Stimulated activated CD8-positive, alpha-beta memory T cell treated with anti-CD3 and anti-CD28 coated beads, Interleukin-2, amount 100 ng/mL, for 48 hours (primary cell): ENCODE data around the gene OPHN1.
"Not testable (repeated sequence)": the region's sequence is repeated elsewhere in the genome, so short reads cannot be mapped to it uniquely, and the experiment has no call there.

ENCODE experiments used
- DNase-seq, 2 donors: peaks; one replicate each; pipeline ENCODE4 v3.0.0-alpha.2; 2020; ENCODE audit warnings: low read depth in 2 of 2

Gene OPHN1

DNA sequence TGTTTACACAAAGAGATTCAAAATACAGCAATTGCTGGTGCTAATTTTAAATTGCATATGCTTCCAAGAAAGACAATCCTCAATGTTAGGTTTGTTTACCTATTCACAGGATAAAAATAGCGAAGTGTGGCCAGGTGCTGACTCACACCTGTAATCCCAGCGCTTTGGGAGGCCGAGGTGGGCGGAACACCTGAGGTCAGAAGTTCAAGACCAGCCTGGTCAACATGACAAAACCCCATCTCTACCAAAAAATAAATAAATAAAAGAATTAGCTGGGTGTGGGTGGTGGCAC, 77.7 kb downstream of the OPHN1 start:
- no peak for DNase-seq

DNA sequence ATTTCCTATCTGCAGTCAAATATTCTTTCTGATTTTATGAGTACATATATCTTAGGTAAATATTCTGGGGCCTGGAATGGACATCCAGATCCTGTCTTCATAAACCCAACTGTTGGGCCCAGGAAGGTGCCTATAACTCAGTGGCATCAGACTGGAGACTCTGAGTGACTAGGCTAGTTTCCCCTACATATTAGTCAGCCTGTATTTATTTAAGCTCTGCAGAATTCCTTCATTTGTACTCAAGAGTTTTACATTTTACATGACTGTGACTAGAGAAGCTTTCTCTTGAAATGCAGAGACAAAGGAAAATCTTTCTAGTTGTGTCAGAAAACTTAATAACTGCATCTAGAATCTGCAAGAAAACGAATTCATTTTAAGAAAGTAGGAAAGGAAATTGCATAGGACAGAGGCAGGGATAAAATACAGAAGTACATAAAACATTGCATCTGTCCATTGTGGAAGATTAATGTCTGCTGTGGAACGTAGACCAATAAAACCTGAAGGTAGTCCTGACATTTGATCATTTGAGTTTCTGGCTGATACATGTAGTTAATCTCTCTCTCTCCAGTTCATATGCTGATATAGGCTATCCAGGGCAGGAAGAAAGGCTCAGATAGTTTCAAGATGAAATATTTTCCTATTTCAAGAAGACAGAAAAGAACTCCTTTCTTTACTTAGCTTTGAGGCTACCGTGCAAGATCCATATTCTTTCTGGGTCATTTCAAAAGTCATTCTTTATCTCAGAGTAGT, 78.2 kb downstream of the OPHN1 start:
- DNase-seq, result no peak

DNA sequence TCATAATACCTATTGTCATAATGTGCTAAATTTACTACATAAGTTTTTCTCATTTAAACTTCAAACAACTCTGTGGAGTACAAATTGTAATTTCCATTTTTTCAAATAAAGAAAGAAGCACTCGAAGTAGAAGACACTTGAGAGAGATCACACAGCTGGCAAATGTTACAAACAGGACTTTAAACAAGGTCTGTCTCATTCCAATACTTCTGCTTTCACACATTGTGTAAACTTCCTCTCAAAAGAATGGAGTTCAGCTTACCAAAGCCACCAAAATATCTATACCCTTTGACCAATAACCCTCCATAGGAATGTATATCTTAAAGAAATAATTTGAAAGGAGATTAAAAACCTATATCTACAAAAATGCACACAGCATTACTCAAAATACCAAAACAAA, 88.3 kb downstream of the OPHN1 start:
- no peak for DNase-seq

DNA sequence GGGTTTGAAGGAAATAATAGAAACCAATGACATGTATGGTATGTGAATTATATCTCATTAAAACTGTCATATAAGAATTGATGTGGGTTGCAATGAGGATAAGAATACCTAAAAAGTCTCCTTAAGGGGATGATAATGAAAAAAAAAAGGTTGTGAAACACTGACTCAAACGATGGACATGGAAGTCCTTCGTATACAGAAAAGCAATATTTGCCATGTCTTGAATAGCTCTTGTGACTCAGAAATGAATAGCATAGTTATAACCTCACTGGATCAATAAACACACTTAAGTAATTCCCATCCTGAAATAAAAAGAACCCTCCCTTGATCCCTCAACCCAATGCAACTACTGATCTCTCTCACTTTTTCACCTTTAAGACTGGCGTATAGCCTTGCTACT, 89.7 kb downstream of the OPHN1 start:
- DNase-seq, result no peak

DNA sequence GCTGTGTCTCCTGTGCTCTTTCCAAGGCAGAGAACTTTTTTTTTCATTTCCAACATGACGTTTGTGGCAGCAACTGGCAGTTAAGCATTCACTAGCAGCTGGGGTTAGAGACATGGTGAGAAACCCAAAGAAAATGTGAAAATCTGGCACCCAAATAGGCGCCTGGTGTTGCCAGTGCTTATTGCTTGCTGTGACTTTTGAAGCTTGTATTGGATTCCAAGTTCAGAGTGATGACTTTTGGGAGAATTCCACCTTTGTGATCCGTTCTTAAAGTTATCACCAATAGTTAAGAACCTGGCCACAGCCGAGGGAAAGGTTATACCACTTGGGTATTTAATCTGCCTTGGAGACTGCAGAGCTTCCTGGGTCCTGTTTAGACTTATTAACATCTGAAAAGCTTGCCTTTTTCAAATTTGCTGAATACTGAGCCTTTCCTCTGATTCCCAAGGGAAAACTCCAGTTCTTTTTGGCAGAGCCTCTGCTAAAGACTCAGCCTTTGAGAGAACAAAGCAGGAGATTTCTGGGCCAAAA, 101.0 kb downstream of the OPHN1 start:
- DNase-seq, result no peak

DNA sequence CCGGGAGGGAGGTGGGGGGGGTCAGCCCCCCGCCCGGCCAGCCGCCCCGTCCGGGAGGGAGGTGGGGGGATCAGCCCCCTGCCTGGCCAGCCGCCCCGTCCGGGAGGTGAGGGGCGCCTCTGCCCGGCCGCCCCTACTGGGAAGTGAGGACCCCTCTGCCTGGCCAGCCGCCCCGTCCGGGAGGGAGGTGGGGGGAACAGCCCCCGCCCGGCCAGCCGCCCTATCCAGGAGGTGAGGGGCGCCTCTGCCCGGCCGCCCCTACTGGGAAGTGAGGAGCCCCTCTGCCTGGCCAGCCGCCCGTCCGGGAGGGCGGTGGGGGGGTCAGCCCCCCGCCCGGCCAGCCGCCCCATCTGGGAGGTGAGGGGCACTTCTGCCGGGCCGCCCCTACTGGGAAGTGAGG, 106.5 kb downstream of the OPHN1 start:
- not testable (repeated sequence) for DNase-seq

DNA sequence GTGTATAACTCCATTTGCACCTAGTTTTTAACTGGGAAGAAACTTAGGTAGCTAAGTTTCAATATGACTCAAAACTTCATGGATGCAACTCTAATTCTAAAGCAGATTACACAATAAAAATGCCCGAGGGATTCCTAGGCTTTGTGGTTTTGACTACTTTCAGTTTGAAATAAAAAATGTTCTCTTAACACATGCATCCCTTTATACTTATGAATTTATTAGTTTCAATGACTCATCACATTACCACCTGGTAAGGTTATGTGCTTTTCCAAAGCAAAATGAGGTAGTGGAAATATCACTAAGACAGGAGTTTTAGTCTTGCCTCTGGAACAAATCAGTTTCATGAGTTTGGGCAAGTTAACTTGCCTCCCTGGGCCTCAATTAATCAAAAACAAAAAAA, 125.5 kb downstream of the OPHN1 start:
- no peak for DNase-seq

DNA sequence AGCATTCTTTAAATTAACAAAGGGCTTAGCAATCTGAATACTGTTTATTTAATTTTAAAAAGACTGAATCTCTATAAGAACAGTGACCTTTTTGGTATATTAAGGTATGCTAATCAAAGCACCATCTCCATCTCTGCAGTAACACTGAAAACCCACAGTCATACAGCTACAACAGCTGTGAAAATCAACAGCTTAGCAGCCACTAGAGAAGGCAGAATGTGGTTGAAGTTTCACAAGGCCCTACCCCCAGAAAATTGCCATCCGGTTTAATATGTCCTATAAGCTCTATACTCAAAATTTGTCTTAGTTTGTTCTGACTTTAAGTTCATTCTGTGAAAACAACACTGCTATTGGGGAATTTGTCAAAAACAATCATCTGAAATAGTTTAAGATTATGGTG, 128.7 kb downstream of the OPHN1 start:
- no peak for DNase-seq

DNA sequence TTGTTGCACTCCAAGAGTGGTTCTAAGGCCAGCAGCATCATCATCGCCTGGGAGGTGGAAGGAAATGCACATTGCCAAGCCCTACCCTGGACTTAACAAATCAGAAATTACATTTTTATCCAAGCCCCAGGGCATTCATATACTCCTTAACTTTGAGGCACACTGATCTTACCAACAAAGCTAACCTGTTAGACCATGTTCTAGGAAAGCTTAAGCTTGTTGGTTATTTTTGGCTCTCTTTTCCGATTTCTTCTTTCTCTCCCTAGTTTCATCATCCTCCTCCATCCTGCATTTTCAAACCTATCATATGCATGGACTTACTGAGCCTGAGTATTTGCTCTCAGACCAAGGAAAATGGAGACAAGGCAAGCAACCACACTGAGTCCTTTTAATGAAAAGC, 133.4 kb downstream of the OPHN1 start:
- no peak for DNase-seq

DNA sequence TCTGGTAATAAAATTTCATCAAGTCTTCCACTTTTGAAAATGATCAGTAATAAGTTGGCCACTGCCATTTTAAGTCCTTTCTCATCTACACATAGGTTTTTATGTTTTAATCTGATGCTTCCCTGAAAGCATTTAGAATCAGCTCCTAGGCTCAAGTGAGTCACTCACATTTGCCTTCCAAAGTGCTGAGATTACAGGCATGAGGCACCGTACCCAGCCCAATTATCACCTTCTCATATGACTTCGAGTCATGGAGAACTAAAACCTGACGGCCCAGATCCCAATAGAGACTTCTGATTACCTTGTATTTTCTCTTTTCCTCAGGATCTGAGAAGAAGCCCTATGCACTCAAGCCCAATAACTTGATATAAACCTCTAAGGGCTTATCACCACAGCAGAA, 140.8 kb downstream of the OPHN1 start:
- no peak for DNase-seq

DNA sequence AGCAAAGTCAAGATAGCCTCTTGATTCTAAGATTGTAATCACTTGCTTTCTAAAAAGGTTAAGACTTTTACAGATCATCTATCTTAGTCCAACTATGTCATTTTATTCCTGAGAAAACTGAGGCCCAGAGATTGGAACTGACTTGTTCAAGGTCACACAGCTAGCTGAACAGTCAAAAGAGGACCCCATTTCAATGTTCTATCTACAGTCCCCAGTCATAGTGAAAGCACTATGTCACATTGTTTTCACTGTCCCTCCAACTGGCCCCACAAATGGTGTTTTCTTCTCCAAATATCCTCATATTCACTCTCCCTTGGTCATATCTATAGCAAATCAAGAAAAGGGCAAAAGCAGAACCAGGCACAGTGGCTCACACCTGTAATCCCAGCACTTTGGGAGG, 145.2 kb downstream of the OPHN1 start:
- DNase-seq, result no peak

DNA sequence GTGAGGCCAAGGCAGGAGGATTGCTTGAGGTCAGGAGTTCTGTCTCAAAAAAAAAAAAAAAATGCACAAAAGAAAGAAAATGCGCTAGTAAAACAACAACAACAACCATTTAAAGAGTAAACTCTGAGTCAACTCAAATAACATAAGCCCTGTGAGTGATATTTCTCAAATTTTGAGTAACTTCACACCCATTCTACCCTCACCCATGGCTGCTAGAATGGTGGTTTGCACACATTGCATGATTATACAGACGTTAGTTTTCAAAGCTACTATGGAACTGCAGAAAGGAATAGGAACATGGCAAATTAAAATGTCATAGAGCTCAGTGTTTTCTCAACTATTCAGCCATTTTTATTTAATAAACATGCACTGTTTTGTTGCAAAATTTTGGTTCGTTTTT, 145.9 kb downstream of the OPHN1 start:
- DNase-seq, result no peak

DNA sequence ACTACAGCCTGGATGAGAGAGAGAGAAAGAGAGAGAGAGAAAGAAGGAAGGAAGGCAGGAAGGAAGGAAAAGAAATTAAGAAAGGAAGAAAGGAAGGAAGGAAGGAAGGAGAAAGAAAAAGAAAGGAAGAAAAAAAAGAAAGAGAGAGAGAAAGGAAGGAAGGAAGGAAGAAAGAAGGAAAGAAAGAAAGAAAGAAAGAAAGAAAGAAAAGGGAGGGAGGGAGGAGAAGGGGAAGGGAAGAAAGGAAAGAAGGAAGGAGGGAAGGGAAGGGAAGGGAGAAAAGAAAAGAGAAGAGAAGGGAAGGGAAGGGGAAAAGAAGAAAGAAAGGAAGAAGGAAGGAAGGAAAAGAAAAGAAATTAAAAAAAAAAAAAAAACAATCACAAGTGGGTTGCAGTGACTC, 146.3 kb downstream of the OPHN1 start:
- DNase-seq, result no peak

DNA sequence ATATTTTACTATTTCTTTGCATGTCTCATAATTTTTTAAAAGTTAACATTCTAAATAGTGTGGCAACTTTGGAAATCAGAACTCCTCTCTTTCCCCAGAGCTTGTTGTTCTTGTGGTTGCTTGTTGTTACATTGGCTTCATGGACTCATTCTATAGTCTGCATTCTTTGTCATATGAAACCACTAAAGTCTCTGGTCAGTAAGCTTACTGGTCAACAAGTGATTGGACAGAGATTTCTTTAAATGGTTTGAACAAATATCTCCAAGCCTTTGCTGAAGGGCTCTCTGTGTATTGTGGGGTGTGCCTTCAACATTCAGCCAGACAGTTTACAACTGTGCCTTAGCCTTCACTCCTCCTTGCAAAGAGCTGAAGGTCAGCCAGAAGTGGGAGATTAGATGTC, 147.2 kb downstream of the OPHN1 start:
- no peak for DNase-seq

DNA sequence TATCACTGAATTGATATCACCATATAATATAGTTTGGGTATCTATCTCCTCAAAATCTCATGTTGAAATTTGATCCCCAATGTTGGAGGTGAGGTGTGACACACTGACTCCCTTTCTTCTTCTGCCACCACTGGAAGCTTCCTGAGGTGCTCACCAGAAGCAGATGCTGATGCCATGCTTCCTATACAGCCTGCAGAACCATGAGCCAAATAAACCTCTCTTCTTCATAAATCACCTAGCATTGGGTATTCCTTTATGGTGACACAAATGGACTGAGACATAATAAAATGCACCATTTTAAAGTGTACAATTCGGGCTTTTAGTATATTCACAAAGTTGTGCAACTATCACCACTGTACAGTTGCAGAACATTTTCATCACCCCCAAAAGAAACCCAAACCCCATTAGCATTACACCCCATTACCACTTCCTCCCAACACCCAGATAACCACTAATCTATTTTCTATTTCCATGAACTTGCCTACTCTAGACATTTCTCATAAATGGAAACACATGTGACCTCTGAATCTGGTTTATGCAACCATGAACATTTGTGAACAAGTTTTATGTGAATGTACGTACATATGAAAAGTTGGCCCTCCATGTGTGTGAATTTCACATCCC, 148.9 kb downstream of the OPHN1 start:
- no peak for DNase-seq

DNA sequence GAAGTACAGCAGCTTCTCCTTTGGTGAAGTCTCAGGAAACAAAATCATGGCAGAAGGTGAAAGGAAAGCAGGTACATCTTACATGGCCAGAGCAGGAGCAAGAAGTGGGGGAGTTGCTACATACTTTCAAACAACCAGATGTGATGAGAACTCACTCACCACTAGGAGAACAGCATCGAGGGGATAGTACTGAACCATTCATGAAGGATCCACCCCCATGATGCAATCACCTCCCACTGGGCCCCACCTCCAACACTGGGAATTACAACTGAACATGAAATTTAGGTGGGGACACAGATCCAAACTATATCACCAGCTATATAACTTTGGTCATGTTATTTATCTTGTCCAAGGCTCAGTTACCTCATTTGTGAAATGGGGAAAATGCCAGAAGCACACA, 159.4 kb downstream of the OPHN1 start:
- DNase-seq, result no peak

DNA sequence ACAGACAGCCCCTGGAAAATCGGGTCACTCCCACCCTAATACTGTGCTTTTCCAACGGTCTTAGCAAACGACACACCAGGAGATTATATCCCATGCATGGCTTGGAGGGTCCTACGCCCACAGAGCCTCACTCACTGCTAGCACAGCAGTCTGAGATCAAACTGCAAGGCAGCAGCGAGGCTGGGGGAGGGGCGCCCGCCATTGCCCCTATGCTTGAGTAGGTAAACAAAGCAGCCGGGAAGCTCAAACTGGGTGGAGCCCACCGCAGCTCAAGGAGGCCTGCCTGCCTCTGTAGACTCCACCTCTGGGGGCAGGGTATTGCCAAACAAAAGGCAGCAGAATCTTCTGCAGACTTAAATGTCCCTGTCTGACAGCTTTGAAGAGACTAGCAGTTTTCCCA, 168.5 kb downstream of the OPHN1 start:
- DNase-seq, result not testable (repeated sequence)

DNA sequence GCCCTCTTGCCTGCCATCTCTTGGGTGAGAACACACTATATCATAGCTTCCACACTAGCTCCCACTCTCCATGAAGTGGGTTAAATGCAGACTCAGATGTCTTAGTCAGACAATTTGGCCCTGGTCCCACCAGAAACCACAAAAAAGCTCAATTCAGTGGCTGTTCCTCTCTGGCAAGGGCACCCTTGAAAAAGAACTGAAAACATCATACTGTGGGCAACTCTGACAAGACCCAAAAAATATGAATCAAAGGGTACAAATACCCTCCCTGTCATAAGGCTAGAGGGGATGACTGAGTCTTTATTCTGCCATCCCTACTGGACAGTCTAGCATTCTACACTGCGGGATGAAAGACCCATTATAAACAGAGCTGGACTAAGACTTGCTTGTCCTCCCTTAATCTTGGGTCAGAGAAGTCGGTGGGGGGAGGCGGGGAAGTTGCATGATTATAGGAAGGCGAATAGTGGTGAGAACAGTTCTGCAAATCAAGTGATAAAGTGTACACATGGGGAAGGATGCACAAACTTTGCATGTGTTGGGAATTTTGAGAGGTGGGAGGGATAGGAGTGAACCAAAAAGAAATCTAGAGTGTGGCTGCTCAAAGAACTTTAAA, 172.1 kb downstream of the OPHN1 start:
- no peak for DNase-seq

DNA sequence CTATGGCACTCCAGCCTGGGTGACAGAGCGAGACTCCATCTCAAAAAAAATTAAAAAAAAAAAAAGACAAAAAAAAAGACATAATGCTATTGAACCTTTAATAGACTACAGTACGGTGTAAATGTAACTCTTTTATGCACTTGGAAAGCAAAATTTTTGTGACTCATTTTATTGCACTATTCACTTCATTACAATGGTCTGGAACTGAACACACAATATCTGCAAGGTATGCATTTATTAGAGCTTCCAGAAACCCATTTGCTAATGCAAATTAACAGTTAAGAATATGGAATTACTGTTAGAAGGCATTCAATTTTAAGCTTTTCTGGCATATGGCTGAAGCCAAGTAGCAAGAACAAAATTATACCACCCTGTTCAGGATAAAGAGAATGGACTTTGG, 176.3 kb downstream of the OPHN1 start:
- DNase-seq, result no peak

DNA sequence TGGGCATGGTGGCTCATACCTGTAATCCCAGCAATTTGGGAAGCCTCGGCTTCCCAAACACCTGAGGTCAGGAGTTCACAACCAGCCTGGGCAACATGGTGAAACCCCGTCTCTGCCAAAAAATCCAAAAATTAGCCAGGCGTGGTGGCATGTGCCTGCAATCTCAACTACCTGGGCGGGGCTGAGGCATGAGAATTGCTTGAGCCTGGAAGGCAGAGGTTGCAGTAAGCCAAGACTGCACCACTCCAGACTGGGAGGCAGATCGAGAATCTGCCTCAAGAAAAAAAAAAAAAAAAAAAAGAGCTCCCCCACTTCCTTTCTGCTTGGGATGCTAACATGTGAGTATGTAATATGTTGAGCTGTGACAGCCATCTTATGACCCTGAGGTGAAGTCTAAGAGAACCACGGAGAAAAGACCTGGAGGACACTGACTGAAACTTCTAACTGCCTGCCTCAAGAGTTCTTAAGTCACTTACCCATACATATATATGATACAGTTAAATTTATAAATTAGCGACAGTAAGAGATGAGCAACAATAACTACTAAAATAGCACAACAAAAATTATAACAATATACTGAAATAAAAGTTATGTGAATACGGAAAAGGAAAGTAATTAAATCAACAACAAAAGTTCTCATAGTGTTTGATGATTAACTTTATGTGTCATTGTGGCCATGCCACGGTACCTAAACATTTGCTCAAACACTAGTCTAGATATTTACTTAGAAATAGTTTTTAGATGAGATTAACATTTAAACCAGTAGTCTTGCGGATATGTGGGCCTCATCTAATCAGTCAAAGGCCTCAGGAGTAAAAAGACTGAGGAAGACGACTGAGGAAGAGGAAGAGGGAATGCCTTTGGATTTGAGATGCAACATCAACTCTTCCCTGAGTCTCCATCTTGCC, 178.3 kb downstream of the OPHN1 start:
- DNase-seq, result no peak

DNA sequence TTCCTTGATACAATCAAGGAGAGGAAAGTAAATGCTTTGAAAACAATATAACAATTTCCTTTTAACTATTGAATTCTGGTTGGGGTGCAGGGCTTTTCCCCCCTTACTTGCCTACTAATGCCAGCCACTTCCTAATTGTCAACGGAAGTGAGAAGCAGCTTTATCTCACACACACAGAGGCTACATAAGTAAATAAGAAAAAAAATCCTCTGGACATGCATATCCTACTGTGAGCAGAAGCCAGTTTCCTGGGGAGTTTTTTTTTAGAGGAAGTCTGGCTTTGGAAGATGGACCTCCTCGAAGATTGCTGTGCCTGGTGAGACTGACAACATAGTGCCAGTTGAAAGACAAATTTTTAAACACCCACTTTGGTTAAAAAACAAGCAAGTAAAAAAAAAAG, 180.6 kb downstream of the OPHN1 start:
- DNase-seq, result no peak

DNA sequence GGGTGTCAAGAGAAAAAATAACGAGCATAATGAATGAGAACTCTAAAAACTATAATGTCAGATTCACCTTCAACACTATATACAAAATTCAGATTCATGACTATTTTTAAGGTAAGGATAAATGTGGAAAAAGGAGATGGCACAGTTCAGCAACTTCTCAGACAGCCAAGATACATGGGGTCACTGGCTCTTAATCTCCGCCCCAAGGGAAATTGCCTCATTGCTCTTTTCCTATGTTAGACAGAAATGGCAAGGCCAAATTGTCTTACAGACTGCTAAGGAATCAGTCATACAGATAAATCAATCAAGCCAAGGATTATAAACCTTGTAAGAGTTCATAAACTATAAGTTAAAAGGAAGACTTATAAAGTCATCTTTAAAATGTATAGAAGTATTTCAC, 183.4 kb downstream of the OPHN1 start:
- DNase-seq, result no peak
